Measurements from ENCODE around the gene ATL2.

DNA sequence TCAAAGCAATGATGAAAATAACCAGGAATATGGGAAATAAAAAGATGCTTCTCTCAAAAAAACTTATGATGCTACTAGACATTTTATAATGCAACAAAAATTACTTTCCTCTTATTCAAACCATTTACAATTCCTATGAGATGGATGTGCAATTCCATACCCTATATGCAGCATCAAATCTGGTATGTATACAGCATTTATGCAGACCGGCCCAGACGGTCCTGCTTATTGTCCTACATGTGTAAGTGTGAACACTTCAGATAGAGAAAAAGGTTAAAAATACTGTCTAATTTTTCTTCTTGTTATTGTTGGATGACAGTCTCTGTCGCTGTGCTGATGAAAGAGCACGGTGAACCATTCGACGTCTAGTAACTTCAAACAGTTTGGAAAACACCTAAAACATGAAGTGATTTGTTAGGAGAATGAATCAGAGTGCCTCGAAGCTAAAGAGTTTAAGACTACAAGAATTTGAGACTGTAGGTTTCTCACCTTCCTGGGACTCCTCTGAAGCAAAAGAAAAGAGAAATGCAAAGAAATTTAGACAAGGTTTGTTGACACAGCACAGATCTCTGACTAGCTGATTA lies 80.8 kb downstream of the ATL2 start:
- TF ChIP-seq, protein P1, sequence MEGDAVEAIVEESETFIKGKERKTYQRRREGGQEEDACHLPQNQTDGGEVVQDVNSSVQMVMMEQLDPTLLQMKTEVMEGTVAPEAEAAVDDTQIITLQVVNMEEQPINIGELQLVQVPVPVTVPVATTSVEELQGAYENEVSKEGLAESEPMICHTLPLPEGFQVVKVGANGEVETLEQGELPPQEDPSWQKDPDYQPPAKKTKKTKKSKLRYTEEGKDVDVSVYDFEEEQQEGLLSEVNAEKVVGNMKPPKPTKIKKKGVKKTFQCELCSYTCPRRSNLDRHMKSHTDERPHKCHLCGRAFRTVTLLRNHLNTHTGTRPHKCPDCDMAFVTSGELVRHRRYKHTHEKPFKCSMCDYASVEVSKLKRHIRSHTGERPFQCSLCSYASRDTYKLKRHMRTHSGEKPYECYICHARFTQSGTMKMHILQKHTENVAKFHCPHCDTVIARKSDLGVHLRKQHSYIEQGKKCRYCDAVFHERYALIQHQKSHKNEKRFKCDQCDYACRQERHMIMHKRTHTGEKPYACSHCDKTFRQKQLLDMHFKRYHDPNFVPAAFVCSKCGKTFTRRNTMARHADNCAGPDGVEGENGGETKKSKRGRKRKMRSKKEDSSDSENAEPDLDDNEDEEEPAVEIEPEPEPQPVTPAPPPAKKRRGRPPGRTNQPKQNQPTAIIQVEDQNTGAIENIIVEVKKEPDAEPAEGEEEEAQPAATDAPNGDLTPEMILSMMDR (IDR thresholded peaks at IDR 0.05; ENCODE audit: low read length): no peak
- no peak for TF ChIP-seq EZH2 (IDR thresholded peaks at IDR 0.05; ENCODE audit: borderline replicate concordance, low read length)
